Loucy (cell line): Measurements from ENCODE around the gene PNCK.
"Not testable (repeated sequence)": the region's sequence is repeated elsewhere in the genome, so short reads cannot be mapped to it uniquely, and the experiment has no call there.

Experiments
- CTCF ChIP-seq: fragments of 200-600 bp; sonication (generic); conservative IDR thresholded peaks from 2 replicates; pipeline ENCODE4 v1.5.1; 2014; ENCODE audit warnings: mild to moderate bottlenecking, antibody characterized with exemption, low read length
- EZH2phosphoT487 ChIP-seq: fragments of 200-600 bp; IDR thresholded peaks from 2 replicates; pipeline ENCODE4 v1.6.1; 2018; ENCODE audit warnings: antibody characterized with exemption, mild to moderate bottlenecking, moderate library complexity, borderline replicate concordance

GRCh38 chrX:153704631-153705402 lies 31.2 kb upstream of the PNCK start:
- not testable (repeated sequence) for TF ChIP-seq CTCF, EZH2phosphoT487
